GM18505 (cell line): Measurements from ENCODE around the gene IFT43.

Source experiments
- ATAC-seq: cut with Tn5 transposase; IDR thresholded peaks from one replicate; pipeline ENCODE4 v1.9.1; 2021; ENCODE audit not compliant: unreplicated experiment
- POLR2A ChIP-seq: IDR thresholded peaks from 4 replicates; pipeline ENCODE4 v1.6.1; 2011; ENCODE audit warnings: borderline replicate concordance; ENCODE audit not compliant: insufficient read depth, insufficient read length; ENCODE audit errors: extremely low read depth

Gene IFT43

DNA sequence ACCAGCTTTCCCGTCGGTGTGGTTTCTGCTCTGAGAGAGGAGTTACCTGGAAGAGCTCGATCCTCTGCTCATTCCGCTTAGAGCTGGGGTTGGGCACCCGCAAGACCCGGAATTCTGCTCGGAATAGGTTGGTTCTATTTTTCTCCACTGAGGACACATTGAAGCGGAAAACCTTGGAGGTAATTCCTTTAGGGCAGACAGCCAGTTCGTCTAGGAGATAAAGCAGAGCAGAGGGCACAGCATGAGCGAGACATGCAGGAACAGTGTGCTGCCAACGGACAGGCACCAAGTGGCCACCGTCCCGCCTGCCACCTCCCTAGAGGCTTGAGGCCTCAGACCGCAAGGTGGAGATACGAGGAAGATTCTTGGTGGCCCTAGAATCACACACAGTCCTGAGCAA, 14.1 kb upstream of the IFT43 start:
- no peak for TF ChIP-seq POLR2A
- no peak for ATAC-seq

DNA sequence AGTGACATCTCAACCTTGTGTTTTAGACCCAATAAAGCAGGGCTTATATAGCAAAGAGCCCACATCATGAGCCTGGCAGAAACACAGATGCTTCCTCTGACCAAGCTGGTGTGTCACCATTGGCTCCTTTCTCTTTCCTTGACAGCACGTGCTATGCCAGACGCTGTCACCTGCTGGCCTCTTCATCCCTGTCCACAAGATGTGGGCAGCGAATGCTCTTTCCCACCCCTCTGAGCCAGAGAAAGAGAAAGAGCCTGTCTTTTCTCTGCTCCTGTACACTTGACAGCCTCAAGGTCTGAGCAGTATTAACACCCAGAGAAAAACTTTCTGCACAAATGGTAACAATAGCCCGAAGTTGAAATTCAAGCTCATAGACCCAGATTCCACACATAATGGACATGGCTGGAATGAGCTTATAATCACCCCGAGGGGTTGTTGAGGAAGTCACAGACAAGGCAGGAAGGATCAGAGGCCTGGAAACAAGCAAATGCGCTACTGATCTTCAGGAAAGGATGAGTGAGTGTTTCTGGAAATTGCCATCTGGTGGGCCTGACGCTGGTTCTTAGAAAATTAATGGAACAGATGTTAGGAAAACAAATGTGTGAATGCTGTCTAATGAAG, 12.7 kb upstream of the IFT43 start:
- no peak for ATAC-seq
- no peak for TF ChIP-seq POLR2A

DNA sequence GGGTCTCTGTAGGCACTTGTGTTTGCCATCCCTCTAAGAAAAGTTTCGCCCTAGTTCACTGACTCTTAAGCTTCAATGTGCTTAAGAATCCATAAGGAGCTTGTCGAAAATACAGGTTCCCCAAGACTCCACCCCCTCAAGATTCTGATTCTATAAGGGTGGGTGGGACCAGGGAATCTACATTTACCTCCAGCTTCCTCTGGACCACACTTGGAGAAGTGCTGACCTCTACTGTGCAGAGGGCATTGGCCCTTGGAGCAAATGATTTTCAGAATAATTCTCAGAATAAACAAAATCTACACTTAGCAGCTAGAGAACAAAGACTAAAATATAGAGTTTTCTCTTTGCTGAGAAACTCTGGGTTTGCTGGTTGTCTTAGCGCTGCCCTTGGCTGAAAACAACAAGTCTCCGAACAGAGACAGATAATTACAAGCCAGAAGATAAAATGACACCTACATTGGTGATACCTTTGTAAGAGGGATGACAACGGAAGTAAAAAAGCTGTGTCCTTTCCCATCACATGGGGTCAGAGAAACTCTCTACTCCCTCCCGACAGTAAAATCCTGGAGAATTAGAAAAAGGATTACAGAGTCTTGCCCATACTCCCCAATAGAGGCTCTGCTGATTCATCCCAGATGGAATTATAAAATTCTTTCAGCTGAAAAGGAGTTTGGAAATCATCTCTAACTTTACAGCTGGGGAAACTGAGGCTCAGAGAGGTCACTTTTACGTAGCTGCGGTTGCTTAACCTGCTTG, 8.6 kb upstream of the IFT43 start:
- ATAC-seq, result no peak
- no peak for TF ChIP-seq POLR2A

DNA sequence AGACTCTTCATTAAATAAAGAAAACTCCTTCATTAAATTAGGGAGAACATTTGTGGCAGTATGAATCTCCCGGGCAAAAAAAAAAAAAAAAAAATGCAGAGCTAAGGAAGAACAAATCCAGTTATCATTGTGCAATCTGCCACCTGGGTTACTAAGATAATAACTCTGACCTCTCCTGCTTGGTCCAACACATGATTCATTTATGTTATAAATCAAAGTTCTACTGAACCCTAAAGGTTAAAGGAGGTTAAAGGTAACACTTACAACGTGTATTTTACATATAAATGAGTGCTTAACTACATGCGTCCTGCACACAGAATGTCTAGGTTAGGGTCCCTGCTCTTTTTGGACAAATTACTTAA, 8.0 kb upstream of the IFT43 start:
- no peak for TF ChIP-seq POLR2A
- no peak for ATAC-seq

DNA sequence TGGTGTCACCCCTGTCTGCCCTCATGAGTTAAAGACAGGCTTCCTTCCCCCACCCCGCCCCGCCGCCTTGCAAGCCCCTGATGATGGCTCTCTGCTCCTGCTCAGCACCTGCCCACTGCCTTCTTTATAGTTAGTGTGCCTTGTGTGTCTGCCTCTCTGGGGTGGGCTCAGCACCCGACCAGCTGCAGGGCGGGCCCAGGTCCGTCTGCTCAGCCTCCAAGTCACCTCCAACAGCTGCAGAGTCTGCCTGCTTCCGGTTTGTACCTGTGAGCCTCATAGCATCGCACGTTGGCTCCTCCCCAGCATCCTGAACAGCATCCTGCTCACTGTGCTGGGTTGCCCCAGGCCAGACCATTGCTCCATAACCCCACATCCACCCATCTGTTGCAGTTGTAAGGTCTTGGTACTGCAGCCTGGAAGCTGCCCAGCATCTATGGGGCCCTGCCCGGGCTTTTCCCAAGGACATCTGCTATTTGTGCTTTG, 7.3 kb upstream of the IFT43 start:
- no peak for TF ChIP-seq POLR2A
- ATAC-seq, result no peak

DNA sequence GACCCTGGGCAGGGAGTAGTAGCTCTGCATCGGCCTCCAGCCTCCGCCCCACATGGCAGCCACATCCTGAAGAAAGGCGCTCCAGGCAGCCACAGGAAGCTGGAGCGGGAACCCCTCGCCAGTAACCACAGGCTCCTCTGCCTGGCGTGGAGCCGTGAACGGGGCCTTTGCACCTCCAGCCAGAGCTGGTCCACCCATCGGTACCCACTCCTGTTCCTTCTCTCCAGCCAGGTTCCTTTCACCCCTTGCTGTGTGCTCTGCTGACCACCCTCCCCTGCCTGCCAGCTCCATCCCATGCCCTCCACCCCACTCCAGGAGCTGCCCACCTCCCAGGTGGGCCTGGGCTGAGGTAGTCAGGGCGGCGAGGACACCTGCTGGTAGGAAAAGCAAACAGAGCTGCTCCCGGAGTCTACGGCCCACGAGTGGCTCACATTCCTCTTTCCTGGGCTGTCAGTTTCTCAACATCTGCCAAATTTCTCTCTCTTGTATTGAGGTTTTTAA, 6.4 kb upstream of the IFT43 start:
- no peak for ATAC-seq

DNA sequence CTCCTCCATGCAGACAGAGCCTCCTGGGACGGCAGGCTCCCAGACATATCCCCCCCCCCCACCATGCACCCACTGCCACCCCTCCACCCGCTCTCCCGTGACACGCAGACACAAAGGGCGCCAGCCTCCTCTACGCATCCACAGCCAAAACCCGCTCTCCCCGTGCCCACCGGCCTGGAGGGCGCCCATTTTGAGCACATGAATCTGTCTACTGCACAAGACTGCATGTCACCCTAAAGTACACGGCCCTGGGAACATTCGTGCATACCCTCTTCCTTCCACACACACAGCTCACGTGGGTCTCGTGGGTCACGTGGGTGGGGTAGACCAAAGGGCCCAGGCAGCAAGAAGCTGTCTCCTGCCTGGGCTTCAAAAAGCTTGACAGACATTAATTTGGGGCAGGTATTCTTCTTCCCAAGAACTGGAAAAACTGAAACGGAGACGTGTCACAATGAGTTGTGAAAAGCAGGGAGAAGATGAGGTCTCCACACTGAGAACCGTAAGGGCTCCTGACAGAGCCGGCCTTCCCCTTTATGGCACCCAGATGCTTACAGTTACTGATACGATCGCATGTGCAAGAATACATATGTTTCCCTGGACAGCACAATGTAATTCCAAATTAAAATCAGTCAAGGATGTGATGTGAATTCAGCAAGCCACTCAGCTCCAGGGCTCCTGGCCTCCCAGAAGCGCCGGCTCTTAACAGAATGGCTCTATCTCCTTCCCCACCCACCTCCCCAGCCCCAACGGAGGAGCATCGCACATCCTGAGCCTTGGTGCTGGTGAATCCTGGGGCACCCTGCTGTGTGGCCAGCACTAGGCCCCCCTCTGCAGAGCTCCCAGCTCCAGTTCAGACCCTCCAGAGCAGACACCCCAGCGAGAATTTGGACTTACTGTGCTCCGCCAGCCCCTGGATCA, 5.7 kb upstream of the IFT43 start:
- TF ChIP-seq POLR2A, result no peak
- no peak for ATAC-seq

More for the DNA sequence above, 6.4 kb upstream of the IFT43 start:
- no peak for TF ChIP-seq POLR2A

DNA sequence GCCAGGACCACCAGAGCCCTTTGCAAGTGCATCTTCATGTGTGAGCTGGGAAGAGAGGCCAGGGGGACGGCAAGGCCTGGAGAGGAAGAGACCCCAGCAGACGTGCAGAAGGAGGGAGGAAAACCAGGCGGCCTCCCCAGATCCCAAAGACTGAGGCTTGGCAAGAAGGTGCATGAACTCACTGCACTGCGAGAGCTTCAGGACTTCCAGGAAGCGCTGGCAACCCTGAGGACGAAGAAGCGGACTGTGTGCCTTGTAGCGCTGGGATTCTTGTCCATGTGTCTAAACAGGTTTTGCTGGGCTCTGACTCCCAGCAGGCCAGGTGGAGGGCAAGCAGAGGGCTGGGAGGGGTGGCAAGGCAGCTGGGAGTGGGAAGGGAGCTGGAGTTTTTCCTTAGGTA, 4.7 kb upstream of the IFT43 start:
- TF ChIP-seq POLR2A, result no peak
- ATAC-seq, result no peak

DNA sequence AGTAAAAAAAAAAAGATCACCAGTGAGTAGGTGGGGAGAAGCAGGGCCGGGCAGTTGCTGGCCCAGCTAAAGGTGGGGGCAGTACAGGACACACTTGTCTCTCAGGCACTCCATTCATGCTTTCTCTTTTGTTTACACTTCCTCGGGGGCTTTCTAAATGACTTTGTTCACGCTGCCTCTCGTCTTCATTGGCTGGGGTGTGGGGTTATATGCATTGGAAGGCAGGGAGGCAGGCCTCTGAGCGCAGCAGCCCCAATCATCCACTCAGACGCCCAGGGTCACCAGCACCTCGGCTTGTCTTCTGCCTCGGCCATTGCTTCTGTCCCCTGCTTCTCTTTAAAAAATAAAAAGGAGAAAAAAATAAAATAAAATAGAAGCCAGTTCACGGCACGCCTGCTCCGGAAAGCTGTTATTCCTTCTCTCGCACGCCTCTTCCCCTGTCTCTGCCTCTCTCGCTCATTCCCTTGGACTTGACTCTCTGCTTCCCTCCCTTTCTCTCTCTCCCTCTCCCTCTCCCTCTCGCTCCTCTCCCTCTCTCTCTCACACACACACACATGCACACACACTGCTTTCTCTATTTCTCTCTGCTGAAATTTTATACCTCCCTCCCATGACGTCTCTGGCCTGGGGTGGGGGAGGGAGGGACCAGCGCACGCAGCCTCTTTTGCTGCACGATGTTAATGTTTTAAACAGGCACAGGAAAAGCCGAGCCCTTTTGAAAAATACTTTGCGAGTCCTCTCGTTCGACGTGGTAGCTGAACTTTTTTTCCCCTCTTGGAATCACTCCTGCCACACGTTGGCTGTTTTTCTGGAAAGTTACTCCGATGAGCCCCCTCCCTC, 3.9 kb upstream of the IFT43 start, which contains the start of gene TGFB3:
TGFB3 (minus strand) TSS at position 570 of the 840 bp plus-strand sequence. CDS start 1,102 bp downstream, outside the sequence.
- TF ChIP-seq POLR2A, result peak; percentile 36
- ATAC-seq, result peak; percentile 38

DNA sequence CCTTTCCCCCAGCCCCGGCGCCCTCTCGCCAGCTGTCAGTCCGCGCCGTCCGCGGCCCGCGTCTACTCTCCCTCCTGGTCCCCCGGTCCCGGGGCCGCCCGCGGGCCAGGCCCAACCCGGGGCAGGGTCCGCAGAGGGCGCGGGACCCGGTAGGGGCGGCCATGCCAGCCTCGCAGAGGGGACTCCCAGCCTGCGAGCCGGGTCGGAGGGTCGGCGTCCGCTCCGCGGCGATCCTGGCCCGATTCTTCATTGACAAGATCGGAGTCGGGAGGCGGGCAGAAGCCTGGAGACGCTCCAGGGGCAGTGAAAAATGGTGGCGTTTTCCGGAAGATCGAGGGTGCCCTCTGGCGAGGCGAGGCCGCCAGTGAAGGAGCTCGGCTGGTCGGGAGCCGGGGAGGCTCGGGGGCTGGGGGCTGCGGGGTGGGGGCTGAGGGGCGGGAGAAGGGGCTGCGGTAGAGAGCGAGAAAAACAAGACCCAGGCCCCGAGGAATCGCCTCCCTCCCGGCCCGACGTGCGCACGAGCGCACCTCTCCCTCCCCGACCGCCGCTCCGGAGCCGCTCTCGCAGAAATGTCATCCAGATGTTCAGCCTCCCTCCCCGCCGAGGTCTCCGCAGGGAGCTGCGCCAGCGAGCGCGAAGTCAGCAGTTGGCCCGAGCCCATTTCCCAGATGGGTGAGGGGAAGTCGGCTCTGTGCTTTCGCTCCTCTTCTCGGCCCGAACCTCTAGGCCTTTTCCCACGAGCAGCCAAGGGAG, 3.1 kb upstream of the IFT43 start:
- no peak for TF ChIP-seq POLR2A

DNA sequence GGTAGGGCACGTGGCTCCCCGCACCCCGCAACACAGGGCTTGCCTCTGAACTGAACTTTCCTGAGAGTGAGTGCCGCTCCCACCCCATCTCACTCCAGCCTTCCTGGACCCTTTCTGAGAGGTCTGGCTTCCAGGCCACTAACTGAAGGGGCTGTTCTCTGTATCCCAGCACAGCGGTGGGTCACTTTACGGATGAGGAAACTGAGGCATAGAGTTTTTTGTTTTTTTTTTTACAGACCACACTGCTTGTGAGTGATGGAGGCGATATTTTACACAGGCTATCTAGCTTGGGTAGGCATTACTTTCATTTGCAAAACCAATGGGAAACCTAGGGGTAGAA, 2.6 kb upstream of the IFT43 start:
- no peak for ATAC-seq
- TF ChIP-seq POLR2A, result no peak

More for the DNA sequence above, 3.1 kb upstream of the IFT43 start:
- ATAC-seq, result peak; percentile 45

DNA sequence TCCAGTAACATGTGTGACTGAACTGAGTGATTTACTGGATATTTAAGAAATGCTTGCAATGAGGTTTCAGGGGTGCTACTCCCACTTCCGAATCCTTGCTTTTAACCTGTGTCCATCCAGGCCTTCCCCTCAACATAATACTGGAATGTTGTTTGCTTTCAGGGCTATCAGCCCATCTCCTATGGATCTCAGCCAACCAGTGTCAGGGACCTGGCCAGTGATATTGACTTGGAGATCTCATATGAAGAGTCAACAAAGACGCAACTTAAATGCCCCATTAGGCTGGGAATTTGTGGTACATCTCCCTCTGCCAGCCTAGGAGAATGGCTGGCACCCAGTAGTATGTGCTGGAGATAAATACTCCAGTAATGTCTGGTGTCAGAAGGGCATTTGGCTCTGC, 889 bp upstream of the IFT43 start:
- no peak for ATAC-seq
- TF ChIP-seq POLR2A, result no peak
